GM19395 (cell line): ENCODE measurements around the gene MSI2.

Experiments
- ATAC-seq: cut with Tn5 transposase; IDR thresholded peaks from one replicate; pipeline ENCODE4 v1.9.1; 2021; ENCODE audit warnings: mild to moderate bottlenecking, moderate library complexity; ENCODE audit not compliant: unreplicated experiment

MSI2 gene

GRCh38 chr17:57640079-57640478 is 383.8 kb downstream of the MSI2 start:
- no peak for ATAC-seq

GRCh38 chr17:57641761-57642160 is 385.4 kb downstream of the MSI2 start:
- ATAC-seq = no peak

DNA sequence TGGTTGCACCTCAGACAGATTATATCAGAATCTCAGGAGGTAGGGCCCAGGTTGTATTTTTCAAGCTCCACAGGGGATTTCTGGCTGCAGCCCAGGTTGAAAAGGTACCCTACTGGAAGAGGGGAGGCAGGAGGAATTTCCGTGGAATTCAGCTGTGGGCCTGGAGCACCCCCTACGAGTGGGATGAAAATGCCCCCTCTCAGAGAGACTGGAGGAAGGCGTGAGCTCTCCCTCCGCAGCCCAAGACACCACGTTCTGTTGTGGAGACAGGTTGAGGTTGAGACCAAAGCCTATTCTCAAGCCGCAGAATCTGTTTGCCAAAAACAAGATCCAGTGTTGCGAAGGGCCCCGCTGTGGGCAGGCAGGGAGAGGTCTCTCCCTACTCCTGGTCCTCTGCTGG is 386.7 kb downstream of the MSI2 start:
- no peak for ATAC-seq

GRCh38 chr17:57644326-57644725 is 388.0 kb downstream of the MSI2 start:
- ATAC-seq = no peak

GRCh38 chr17:57645950-57646665 is 389.8 kb downstream of the MSI2 start:
- ATAC-seq = no peak

- ATAC-seq = no peak
These were observed 392.4 kb downstream of the MSI2 start for GRCh38 chr17:57648720-57649119.

- no peak for ATAC-seq
These were observed 392.9 kb downstream of the MSI2 start for GRCh38 chr17:57649191-57649590.

DNA sequence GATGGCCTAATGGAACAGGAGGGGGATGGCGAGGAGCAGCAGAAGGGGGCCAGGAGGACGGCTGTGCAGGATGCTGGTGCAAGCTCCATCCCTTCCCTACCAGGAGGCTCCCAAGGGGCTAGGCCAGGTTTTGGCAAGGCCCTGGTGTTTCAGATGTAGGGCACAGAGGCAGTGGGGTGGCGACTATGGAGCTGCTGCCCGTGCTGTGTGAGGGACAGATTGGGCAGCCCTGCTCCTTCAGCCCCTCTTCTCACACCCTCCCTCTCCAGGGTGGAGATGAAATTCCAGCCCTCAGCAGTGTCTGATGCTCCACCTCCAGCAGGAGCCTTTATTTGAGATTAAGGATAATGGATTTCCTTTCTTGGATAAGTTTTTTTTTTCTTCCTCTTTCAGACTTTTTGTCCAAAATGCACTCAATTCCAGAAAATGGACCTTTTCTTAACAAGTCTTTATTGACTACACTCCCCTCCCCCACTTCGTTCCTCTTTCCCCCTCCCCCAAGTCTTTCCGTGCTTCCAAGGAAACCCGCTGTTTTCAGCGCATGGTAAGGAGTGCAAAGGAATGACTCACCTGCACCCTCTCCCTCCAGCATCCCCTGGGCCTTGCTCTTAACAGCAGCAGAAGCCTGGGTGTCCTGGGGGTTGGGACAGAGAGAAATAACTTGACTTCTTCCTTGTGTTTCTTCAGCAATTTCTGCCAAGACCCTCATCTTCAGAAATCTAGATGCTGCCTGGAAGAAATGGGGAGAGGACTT is 393.6 kb downstream of the MSI2 start:
- no peak for ATAC-seq

DNA sequence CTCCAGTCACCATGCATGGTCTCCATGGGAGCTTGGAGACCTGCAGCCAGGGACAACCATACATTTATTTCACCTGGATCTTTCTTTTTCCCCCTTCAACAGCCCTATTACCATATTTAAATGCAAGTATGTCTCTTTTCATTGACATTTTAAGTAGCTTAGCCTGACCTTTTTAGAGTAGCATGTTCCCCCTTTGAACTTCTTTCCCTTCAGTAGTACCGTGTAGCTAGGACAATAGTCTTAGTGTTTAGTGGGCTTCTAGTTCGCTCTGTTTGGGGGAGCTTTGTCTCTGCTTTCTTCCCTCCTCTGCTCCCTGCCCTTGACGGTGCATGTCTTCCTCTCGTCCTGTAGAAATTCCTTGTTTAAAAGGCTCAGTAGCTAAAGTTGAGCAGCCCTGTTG is 394.2 kb downstream of the MSI2 start:
- no peak for ATAC-seq

GRCh38 chr17:57651451-57651850 is 395.1 kb downstream of the MSI2 start:
- no peak for ATAC-seq

- ATAC-seq = no peak
These were observed 395.7 kb downstream of the MSI2 start for GRCh38 chr17:57651996-57652395.

DNA sequence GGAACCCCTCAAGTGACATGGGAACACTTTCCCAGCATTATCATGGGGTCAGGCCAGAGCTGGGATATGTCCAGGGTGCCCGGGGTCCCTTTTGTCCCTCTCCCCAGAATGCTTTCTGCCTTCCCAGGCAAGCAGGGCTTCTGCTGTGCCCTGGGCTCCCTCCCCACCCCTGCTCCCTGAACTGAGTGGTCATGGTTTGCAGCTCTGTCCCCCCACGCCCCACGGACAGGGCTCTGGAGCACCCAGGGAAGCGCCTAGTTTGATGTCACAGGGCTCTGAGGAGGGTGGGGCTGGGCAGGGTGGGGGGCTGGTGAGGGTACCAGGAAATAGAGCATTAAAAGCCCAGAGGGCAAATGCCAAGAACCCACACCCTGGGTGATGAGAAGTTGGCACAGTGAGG is 396.5 kb downstream of the MSI2 start:
- no peak for ATAC-seq

GRCh38 chr17:57653279-57653678 is 397.0 kb downstream of the MSI2 start:
- ATAC-seq = no peak

DNA sequence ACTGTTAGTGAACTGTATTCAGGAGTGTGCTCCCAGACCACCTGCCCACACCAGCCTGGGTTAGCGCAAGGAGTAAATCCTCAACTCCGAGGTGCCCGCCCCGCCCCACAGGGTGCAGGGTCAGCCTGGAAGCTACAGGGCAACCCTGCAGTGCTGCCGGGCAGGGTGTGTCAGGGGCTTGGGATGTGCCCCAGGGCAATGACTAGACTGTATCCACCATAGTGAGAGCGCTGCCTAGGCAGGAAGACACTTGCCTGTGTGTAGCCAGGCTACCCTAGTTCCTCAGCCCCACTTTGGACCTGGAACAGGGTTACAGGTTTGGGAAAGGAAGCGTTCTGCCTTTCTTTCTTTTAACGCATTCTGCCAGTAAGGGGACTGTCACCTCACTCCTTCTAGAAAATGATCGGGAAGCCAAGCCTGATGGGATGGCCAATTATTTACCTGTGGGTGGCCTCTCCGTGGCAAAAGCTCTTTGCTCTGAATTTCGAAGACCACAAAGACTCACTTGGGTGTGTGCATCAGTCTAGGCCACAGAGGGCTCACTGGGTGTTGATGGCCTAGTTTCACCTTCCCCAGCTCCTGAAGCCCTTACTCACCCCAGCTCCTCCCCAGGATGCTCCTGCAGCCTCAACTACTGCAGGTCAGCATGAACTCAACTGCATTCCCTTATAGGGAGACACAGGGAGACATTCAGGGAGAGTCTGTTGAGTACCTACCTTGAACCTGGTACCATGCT is 397.9 kb downstream of the MSI2 start:
- ATAC-seq = no peak

GRCh38 chr17:57655553-57655952 is 399.2 kb downstream of the MSI2 start:
- ATAC-seq = no peak

DNA sequence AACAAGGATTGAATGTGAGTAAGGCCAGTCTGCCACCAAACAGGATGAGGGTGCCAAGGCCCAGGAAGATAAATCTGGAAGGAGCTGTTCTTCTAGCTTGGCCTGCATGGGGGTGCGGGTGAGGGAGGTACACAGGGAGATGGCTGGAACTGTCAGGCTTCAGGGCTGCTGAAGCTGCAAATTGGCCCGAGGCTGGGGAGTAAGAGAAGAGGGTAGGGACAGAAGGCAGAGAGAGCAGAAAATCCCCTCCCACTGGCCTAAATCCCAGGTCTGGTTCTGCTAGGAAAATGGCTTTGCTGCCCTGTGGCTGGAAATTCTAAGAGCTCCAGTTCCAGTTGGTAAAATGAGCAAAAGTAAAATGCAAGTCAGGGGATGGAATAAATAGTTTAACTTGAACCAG is 400.9 kb downstream of the MSI2 start:
- no peak for ATAC-seq

GRCh38 chr17:57662041-57662440 is 405.7 kb downstream of the MSI2 start:
- ATAC-seq = no peak

GRCh38 chr17:57662644-57663308 is 406.5 kb downstream of the MSI2 start:
- ATAC-seq = no peak

GRCh38 chr17:57663326-57664070 is 407.2 kb downstream of the MSI2 start:
- no peak for ATAC-seq

DNA sequence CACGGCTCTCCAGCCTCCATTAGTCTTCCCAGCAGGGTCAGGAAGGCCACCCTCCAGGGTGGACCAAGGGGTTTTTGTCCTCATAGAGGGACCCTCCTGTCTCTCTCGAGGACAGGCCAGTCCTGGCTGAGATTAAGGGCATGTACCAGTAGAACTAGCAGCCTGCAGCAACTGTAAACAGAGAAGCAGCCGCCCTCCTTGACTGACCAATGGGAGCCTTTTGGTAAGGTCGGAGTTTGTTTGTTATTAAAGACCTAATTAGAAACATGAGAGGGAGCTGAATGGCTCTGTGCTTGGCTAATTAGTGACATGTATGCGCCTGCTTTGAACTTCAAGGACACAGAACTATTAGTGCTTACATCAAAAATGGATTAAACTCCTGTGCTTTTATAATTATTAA is 408.8 kb downstream of the MSI2 start:
- no peak for ATAC-seq

DNA sequence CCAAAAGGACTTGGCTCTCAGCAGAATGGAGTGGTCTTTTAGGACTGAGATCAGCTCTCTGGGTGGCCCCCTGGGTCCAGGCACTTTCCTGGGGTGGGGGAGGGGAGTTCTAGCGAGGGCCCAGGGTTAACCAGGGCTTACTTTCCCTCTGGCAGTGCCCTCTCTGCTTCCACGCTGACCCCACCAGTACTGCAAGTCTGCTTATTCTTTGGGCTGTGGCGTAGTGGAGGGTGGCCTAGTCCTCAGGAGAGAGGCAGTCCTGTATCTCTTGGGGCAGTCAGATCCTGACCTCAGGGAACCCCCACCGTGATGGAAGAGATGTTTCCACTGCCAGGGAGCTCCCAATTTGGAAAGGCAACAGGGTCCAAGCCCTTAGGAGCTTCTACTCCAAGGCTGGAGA is 409.4 kb downstream of the MSI2 start:
- no peak for ATAC-seq
